Natural killer cell (primary cell): Measurements from ENCODE around the gene NFE2. TPM values are rescaled to one million over a fixed set of nuclear protein-coding genes. Genes with fewer than 3 reads are reported as not detected.

Experiments used
- ATAC-seq, 3 donors: fragments of 150-1000 bp in 2 of 3; fragments of 200-7000 bp in 1 of 3; cut with Tn5 transposase; 1 replicate in 1 of 3; 2 replicates in 2 of 3; pipeline ENCODE4 v1.10.0; 2021; ENCODE audit warnings: mild to moderate bottlenecking in 2 of 3, moderate library complexity in 2 of 3
- DNase-seq, 2 donors: peaks; one replicate each; pipeline versions ENCODE4 v3.0.0 to v3.0.0-alpha.2; 2013 to 2021; ENCODE audit warnings: mixed read lengths in 1 of 2
- H3K27ac ChIP-seq: one replicate; pipeline ENCODE4 v1.5.1; 2013; ENCODE audit warnings: mild to moderate bottlenecking, low read length
- H3K27me3 ChIP-seq: one replicate; pipeline ENCODE4 v1.6.1; 2013; ENCODE audit warnings: low read length; ENCODE audit not compliant: control insufficient read depth, insufficient read depth
- H3K36me3 ChIP-seq: one replicate; pipeline ENCODE4 v1.6.1; 2013; ENCODE audit warnings: low read length; ENCODE audit not compliant: control insufficient read depth, insufficient read depth
- H3K4me1 ChIP-seq: one replicate; pipeline ENCODE4 v1.6.1; 2013; ENCODE audit warnings: low read length; ENCODE audit not compliant: control insufficient read depth, insufficient read depth
- H3K4me3 ChIP-seq: one replicate; pipeline ENCODE4 v1.5.1; 2013; ENCODE audit warnings: low read length
- H3K9me3 ChIP-seq: one replicate; pipeline ENCODE4 v1.6.1; 2013; ENCODE audit warnings: low read length; ENCODE audit not compliant: control insufficient read depth, insufficient read depth
- H3K27ac Mint-ChIP-seq, 2 donors: one replicate each; pipeline ENCODE4 v1.8.0; 2022; ENCODE audit warnings: mild to moderate bottlenecking in 2 of 2, mixed read lengths in 2 of 2, moderate library complexity in 1 of 2
- H3K27me3 Mint-ChIP-seq, 2 donors: one replicate each; pipeline ENCODE4 v1.8.0; 2022; ENCODE audit warnings: low read depth in 2 of 2, mixed read lengths in 2 of 2
- H3K36me3 Mint-ChIP-seq: one replicate; pipeline ENCODE4 v1.8.0; 2022; ENCODE audit warnings: mixed read lengths
- H3K4me1 Mint-ChIP-seq, 2 donors: one replicate each; pipeline ENCODE4 v1.8.0; 2022; ENCODE audit warnings: mixed read lengths in 2 of 2
- H3K4me3 Mint-ChIP-seq: one replicate; pipeline ENCODE4 v1.8.0; 2022; ENCODE audit warnings: mild to moderate bottlenecking, moderate library complexity, mixed read lengths
- H3K9me3 Mint-ChIP-seq, 2 donors: one replicate each; pipeline ENCODE4 v1.8.0; 2022; ENCODE audit warnings: mixed read lengths in 2 of 2
- WGBS: methylation state at CpG from one replicate; pipeline ENCODE4 v1.1.7; 2013; ENCODE audit warnings: missing lambda C conversion rate; ENCODE audit not compliant: insufficient coverage; 5-methylcytosine and 5-hydroxymethylcytosine counted together
- intact Hi-C: fragments of 100-400 bp; cut with micrococcal nuclease; formaldehyde crosslinking; loops from one replicate; pipeline ENCODE4 v1.14.2; 2022
- total RNA-seq, 4 donors: library from RNA; stranded (reverse); fragments of 120-200 nt in 1 of 4; gene quantifications; one replicate each; pipeline versions ENCODE4 v1.2.3 to v1.2.4, GENCODE V29; 2013 to 2022
- TF ChIP-seq, protein P1 (sequence below): fragments of 200-600 bp; IDR thresholded peaks from one replicate; pipeline ENCODE4 v1.8.0; 2022; ENCODE audit warnings: antibody characterized with exemption

The NFE2 gene
- total RNA-seq, 3 donors from 2014 or later (not counting 1 experiment from before 2014, with no cell fraction given) = 2.0 to 15.4 (median 2.0) TPM

GRCh38 chr12:54306925-54307741 is 6.3 kb upstream of the NFE2 start:
- no peaks in the 10 kb centered on the region for H3K9me3 ChIP-seq
- Mint-ChIP-seq H3K27me3 (peaks cover 0 to under 1% of the 10 kb centered on the region in 2 donors), H3K9me3 (no peaks in the 10 kb centered on the region), H3K4me3 (peak overlapping the region; percentile 65), H3K4me1 (peaks cover 33 to 41% of the 10 kb centered on the region in 2 donors), H3K27ac (peak overlapping the region; percentile 24 to 48), H3K36me3 (no peaks in the 10 kb centered on the region)
- H3K4me1 ChIP-seq = peaks cover 32% of the 10 kb centered on the region
- H3K36me3 ChIP-seq = no peaks in the 10 kb centered on the region
- no peak overlapping the region for H3K4me3 ChIP-seq
- no peaks in the 10 kb centered on the region for H3K27me3 ChIP-seq
- intact Hi-C loops = no loop called here
- TF ChIP-seq, protein P1, sequence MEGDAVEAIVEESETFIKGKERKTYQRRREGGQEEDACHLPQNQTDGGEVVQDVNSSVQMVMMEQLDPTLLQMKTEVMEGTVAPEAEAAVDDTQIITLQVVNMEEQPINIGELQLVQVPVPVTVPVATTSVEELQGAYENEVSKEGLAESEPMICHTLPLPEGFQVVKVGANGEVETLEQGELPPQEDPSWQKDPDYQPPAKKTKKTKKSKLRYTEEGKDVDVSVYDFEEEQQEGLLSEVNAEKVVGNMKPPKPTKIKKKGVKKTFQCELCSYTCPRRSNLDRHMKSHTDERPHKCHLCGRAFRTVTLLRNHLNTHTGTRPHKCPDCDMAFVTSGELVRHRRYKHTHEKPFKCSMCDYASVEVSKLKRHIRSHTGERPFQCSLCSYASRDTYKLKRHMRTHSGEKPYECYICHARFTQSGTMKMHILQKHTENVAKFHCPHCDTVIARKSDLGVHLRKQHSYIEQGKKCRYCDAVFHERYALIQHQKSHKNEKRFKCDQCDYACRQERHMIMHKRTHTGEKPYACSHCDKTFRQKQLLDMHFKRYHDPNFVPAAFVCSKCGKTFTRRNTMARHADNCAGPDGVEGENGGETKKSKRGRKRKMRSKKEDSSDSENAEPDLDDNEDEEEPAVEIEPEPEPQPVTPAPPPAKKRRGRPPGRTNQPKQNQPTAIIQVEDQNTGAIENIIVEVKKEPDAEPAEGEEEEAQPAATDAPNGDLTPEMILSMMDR = no peak
- ATAC-seq (peak; percentile 9 to 54 (median 11)), DNase-seq (no peak)
- 34% methylated on average over 7 of the region's 8 CpGs for WGBS
- H3K27ac ChIP-seq = no peak overlapping the region

DNA sequence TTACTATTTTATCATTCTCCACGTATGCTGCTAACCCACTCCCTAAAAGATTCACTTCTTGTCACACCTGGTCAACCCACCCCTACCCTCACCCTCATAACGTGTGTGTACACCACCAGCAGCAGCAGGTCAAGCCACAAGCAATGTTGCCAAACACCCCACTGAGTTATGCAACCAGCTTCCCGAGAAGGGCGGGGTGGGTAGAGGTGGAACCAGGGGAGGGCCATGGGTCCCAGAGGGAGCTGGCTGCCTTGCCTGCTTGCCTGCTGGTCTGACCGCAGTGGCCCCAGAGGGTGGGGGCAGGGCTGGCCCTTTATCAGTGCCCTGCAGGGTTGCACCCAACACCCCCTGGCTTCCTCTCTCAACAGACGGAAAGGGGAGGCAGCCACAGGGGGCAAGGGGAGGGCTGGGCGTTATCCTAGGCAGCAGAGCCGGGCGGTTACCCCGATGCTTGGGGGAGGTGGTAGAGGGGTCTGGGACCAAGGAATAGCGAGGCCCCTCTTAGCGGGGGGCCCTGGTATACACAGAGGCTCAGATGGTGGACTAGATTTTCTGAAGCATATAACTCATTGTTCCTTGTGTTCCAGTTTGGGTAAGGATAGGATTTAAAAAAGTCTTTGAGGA is 3.5 kb upstream of the NFE2 start:
- TF ChIP-seq, protein P1 = no peak
- H3K4me1 ChIP-seq = peaks cover 47% of the 10 kb centered on the region
- DNase-seq (peak; percentile 47 to 48), ATAC-seq (peak; percentile 79 to 86 (median 83))
- Mint-ChIP-seq H3K27me3 (peaks cover 2 to 12% of the 10 kb centered on the region in 2 donors), H3K36me3 (no peaks in the 10 kb centered on the region), H3K4me3 (peak overlapping the region; percentile 57), H3K4me1 (peaks cover 50 to 66% of the 10 kb centered on the region in 2 donors), H3K27ac (peak overlapping the region; percentile 67 to 88), H3K9me3 (no peaks in the 10 kb centered on the region)
- H3K9me3 ChIP-seq = no peaks in the 10 kb centered on the region
- H3K4me3 ChIP-seq = no peak overlapping the region
- 0% methylated on average over 12 of the region's 12 CpGs for WGBS
- intact Hi-C loops = no loop called here
- peaks cover 11% of the 10 kb centered on the region for H3K27me3 ChIP-seq
- peak overlapping the region; percentile 22 for H3K27ac ChIP-seq
- no peaks in the 10 kb centered on the region for H3K36me3 ChIP-seq

DNA sequence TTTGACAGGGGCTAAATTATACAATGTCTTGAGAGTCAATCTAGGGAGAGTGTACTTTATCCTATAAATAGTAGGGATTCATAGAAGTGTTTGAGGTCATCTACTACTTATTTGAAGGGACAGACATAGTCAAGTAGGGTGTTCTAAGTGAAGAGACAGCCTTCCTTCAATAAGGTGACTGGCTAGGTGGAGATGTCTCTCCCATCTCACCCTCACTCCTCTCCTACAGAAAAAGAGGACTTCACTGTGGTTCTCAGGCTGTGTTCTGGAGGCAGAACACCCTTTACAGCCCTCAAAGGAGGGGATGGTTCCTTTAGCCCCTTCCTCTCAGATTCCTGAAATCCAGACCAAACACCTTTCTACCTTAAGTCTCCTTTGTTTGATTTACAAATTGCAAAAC is 2.8 kb upstream of the NFE2 start:
- Mint-ChIP-seq H3K27ac (peak overlapping the region; percentile 67 to 88), H3K27me3 (peaks cover 6 to 16% of the 10 kb centered on the region in 2 donors), H3K4me3 (peak overlapping the region; percentile 57), H3K4me1 (peaks cover 50 to 70% of the 10 kb centered on the region in 2 donors), H3K9me3 (no peaks in the 10 kb centered on the region), H3K36me3 (no peaks in the 10 kb centered on the region)
- TF ChIP-seq, protein P1 = no peak
- Histone ChIP-seq H3K27ac (no peak overlapping the region), H3K36me3 (no peaks in the 10 kb centered on the region), H3K4me1 (peaks cover 47% of the 10 kb centered on the region), H3K9me3 (no peaks in the 10 kb centered on the region), H3K4me3 (no peak overlapping the region), H3K27me3 (peaks cover 11% of the 10 kb centered on the region)
- ATAC-seq = no peak
- DNase-seq = no peak
- intact Hi-C loops = no loop called here
